Measurements from ENCODE around the gene SCARF2.
A peak's percentile ranks its signal among the peaks of the same experiment; 100 is the strongest.
"Not testable (repeated sequence)": the region's sequence is repeated elsewhere in the genome, so short reads cannot be mapped to it uniquely, and the experiment has no call there.

SCARF2 gene

GRCh38 chr22:20409385-20409784, 28.2 kb downstream of the SCARF2 start:
- not testable (repeated sequence) for DNase-seq (ENCODE audit: low spot score)

- no peak for DNase-seq (ENCODE audit: low spot score)
Observed at GRCh38 chr22:20408891-20409290, 28.7 kb downstream of the SCARF2 start.

GRCh38 chr22:20407829-20408228, 29.8 kb downstream of the SCARF2 start:
- DNase-seq (ENCODE audit: low spot score) = no peak

GRCh38 chr22:20406686-20407408, 30.8 kb downstream of the SCARF2 start:
- DNase-seq (ENCODE audit: low spot score) = no peak

- no peak for DNase-seq (ENCODE audit: low spot score)
Observed at GRCh38 chr22:20405931-20406685, 31.5 kb downstream of the SCARF2 start.

GRCh38 chr22:20405291-20405930, 32.2 kb downstream of the SCARF2 start:
- DNase-seq (ENCODE audit: low spot score) = no peak

- DNase-seq (ENCODE audit: low spot score) = no peak
Observed at GRCh38 chr22:20404881-20405280, 32.7 kb downstream of the SCARF2 start.

- no peak for DNase-seq (ENCODE audit: low spot score)
Observed at GRCh38 chr22:20403779-20404140, 33.9 kb downstream of the SCARF2 start.

GRCh38 chr22:20402960-20403778, 34.5 kb downstream of the SCARF2 start:
- no peak for DNase-seq (ENCODE audit: low spot score)

GRCh38 chr22:20401376-20402014, 36.1 kb downstream of the SCARF2 start:
- DNase-seq (ENCODE audit: low spot score) = no peak

- DNase-seq (ENCODE audit: low spot score) = no peak
Observed at GRCh38 chr22:20400606-20401375, 36.8 kb downstream of the SCARF2 start.

- no peak for DNase-seq (ENCODE audit: low spot score)
Observed at GRCh38 chr22:20399866-20400605, 37.6 kb downstream of the SCARF2 start.

GRCh38 chr22:20398420-20398819, 39.2 kb downstream of the SCARF2 start:
- DNase-seq (ENCODE audit: low spot score) = no peak

- no peak for DNase-seq (ENCODE audit: low spot score)
Observed at GRCh38 chr22:20397498-20397897, 40.1 kb downstream of the SCARF2 start.

- DNase-seq (ENCODE audit: low spot score) = no peak
Observed at GRCh38 chr22:20396639-20397038, 41.0 kb downstream of the SCARF2 start.

GRCh38 chr22:20395907-20396287, 41.7 kb downstream of the SCARF2 start:
- no peak for DNase-seq (ENCODE audit: low spot score)

- no peak for DNase-seq (ENCODE audit: low spot score)
Observed at GRCh38 chr22:20395181-20395906, 42.3 kb downstream of the SCARF2 start.

- peak; percentile 85 for DNase-seq (ENCODE audit: low spot score)
Observed at GRCh38 chr22:20393705-20394476, 43.7 kb downstream of the SCARF2 start, which contains the start of gene ZNF74. TSS of gene ZNF74 (plus strand) at chr22:20394151. CDS start at chr22:20394629, 478 bp downstream.

All from activated CD4-positive, alpha-beta T cell treated with anti-CD3 and anti-CD28 coated beads, Interleukin-2, Interleukin-4, amounts not matched to agents 100 ng/mL and 50 ng/mL, durations not matched to agents 16 hours and 8 hours (primary cell).